Duodenal mucosa (tissue), 2 donors: ENCODE data around the gene PTN.
"Not testable (repeated sequence)": the region's sequence is repeated elsewhere in the genome, so short reads cannot be mapped to it uniquely, and the experiment has no call there.

ENCODE experiments used
- H3K27ac ChIP-seq: one replicate; pipeline ENCODE4 v1.7.0; 2013; ENCODE audit warnings: low read depth, low read length
- H3K27me3 ChIP-seq, 2 donors: one replicate each; pipeline ENCODE4 v1.7.0; 2013; ENCODE audit warnings: low read length in 2 of 2, control low read depth in 1 of 2; ENCODE audit not compliant: insufficient read depth in 2 of 2, control insufficient read depth in 1 of 2
- H3K36me3 ChIP-seq, 2 donors: one replicate each; pipeline ENCODE4 v1.7.0; 2013; ENCODE audit warnings: low read length in 2 of 2, control low read depth in 1 of 2; ENCODE audit not compliant: insufficient read depth in 2 of 2, control insufficient read depth in 1 of 2
- H3K4me1 ChIP-seq, 2 donors: one replicate each; pipeline ENCODE4 v1.7.0; 2013; ENCODE audit warnings: low read length in 2 of 2, control low read depth in 1 of 2; ENCODE audit not compliant: insufficient read depth in 2 of 2, control insufficient read depth in 1 of 2
- H3K4me3 ChIP-seq, 2 donors: one replicate each; pipeline ENCODE4 v1.7.0; 2013; ENCODE audit warnings: low read length in 2 of 2, low read depth in 1 of 2
- H3K9ac ChIP-seq, 2 donors: one replicate each; pipeline ENCODE4 v1.7.0; 2013; ENCODE audit warnings: low read length in 2 of 2, low read depth in 1 of 2
- H3K9me3 ChIP-seq, 2 donors: one replicate each; pipeline ENCODE4 v1.7.0; 2013; ENCODE audit warnings: low read length in 2 of 2, control low read depth in 1 of 2; ENCODE audit not compliant: control insufficient read depth in 1 of 2

PTN gene

DNA sequence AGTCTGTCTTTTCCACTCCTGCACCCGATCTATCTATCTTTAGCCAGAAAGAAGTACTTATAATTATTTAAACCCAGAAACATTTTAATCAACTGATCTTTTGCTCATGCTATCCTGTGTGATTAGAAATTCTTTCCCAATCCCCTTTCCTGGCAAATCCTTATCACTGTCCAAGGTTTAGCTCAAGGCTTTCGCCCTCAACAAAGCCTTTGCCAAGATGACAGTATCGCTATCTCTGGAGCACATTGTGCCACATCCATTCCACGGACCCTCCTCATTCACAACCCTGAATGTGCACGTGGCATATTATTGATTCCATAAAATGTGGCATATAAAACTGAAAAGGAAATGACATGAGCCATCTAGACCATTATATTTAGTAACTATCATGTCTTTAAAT lies 71.3 kb downstream of the PTN start:
- H3K9me3 ChIP-seq = peaks cover 0 to 2% of the 10 kb centered on the region in 2 donors
- H3K9ac ChIP-seq = no peak overlapping the region
- H3K27me3 ChIP-seq = no peaks in the 10 kb centered on the region
- H3K4me1 ChIP-seq = no peaks in the 10 kb centered on the region
- no peak overlapping the region for H3K27ac ChIP-seq
- no peak overlapping the region for H3K4me3 ChIP-seq
- H3K36me3 ChIP-seq = no peaks in the 10 kb centered on the region

DNA sequence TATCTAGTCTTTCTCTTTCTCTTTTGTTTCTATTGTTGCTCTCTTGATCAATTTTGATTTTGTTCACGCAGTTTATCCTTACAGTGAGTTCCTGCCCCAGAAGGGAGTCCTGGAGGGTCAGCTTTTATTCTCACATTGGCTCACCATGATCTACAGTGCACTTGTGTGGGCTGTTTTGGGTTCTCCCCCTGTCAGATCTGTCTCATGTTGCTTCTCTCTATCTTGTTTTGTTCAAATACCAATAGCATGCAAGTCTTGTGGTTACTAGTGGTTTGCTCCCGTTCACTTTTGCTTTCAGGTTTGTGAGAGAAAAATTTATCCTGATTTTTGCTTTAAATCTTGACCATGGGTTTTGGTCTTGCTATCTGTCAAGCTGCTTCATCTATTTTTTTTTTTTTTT lies 74.3 kb downstream of the PTN start:
- H3K27ac ChIP-seq = no peak overlapping the region
- H3K9me3 ChIP-seq = peaks cover 4 to 5% of the 10 kb centered on the region in 2 donors
- no peak overlapping the region for H3K4me3 ChIP-seq
- no peaks in the 10 kb centered on the region for H3K36me3 ChIP-seq
- no peaks in the 10 kb centered on the region for H3K4me1 ChIP-seq
- H3K9ac ChIP-seq = no peak overlapping the region
- no peaks in the 10 kb centered on the region for H3K27me3 ChIP-seq

DNA sequence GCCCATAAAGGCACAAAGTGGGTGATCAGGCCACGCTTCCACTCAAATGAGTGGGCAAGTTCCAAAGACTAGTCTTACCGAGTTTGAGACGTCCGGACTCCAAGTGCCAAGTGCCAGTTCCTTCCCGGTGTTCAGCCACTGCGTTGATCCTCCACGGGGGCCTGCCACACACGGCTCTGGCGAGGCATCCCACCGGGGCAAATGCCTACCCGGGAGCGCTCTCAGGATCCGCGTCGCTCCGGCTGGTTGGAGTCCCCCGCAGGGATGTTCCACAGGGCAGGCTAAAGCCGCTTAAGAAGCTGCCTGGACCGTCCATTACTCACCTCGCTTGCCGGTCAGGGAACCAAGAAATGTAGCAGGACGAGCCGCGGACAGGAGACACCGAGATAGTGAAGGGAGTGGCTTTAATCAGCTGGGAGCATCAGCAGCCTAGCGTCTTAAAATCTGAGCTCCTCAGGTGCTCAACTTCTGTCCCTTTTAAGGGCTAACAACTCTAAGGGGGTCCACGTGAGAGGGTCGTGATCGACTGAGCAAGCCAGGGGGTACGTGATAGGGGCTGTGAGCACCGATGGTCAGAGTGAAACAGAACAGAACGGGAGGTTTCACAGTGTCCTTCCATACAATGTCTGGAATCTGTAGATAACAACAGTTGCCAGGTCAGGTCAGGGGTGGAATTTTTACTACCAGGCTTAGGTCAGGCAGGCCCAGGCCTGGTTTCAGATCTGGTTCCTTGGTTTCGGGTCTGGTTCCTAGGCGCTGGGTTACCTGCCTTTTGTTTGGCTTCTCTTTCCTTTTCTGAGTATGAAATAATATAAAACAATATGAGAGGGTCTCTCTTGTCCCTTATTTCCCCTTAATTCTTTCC lies 75.3 kb downstream of the PTN start:
- H3K27ac ChIP-seq, H3K9me3 ChIP-seq: not testable (repeated sequence)

DNA sequence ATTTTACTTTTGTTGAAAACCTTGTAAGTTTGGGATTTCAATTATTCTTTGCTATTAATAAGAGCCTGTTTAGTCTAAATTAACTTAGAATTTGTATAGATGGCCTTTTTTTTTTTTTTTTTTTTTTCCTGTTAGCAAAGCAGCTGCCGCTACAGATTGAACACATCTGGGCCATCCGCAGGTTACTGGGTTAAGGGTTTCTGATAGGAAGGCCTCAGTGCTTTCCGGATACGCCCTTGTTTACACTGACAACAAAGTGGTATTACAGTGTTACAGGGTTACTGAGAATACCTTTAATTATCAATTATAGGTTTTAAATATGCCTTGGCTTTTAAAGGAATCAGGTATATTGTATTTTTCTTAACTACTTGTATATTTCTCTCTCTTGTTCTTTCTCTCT lies 76.8 kb downstream of the PTN start:
- H3K36me3 ChIP-seq = no peaks in the 10 kb centered on the region
- H3K27ac ChIP-seq = no peak overlapping the region
- H3K9ac ChIP-seq = no peak overlapping the region
- peaks cover 7 to 10% of the 10 kb centered on the region in 2 donors for H3K9me3 ChIP-seq
- no peaks in the 10 kb centered on the region for H3K27me3 ChIP-seq
- no peaks in the 10 kb centered on the region for H3K4me1 ChIP-seq
- H3K4me3 ChIP-seq = no peak overlapping the region

More for the DNA sequence above, 75.3 kb downstream of the PTN start:
- not testable (repeated sequence) for H3K27me3 ChIP-seq, H3K36me3 ChIP-seq, H3K4me1 ChIP-seq, H3K9ac ChIP-seq, H3K4me3 ChIP-seq

DNA sequence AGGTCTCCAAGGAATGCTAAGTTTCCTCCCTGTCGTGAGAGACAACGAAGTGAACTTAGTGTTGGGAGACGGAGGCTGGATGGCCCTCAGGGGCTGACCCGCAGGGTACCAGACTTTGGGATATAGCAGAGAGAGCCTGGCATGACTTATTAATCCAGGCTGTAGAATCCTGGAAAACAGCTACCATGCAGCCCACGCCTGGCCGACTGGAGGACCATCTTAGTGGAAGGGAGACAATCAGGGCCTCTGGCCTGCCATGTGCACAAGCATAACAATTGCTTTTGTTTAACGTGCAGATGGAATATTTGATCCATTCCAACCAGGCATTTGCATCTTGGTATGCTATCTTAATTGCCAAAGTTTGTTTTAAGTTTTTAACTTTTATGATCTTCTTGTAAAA lies 78.1 kb downstream of the PTN start:
- H3K27me3 ChIP-seq, H3K4me3 ChIP-seq, H3K27ac ChIP-seq, H3K9ac ChIP-seq, H3K4me1 ChIP-seq, H3K36me3 ChIP-seq: not testable (repeated sequence)
- peaks cover 7 to 13% of the 10 kb centered on the region in 2 donors for H3K9me3 ChIP-seq

DNA sequence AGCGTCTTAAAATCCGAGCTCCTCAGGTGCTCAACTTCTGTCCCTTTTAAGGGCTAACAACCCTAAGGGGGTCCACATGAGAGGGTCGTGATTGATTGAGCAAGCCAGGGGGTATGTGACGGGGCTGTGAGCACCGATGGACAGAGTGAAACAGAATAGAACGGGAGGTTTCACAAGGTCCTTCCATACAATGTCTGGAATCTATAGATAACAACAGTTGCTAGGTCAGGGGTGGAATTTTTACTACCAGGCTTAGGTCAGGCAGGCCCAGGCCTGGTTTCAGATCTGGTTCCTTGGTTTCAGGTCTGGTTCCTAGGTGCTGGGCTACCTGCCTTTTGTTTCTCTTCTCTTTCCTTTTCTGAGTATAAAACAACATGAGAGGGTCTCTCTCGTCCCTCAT lies 80.9 kb downstream of the PTN start:
- Histone ChIP-seq H3K4me1 (no peaks in the 10 kb centered on the region), H3K36me3 (no peaks in the 10 kb centered on the region), H3K9me3 (peaks cover 7 to 19% of the 10 kb centered on the region in 2 donors), H3K27ac (no peak overlapping the region), H3K27me3 (no peaks in the 10 kb centered on the region), H3K9ac (no peak overlapping the region), H3K4me3 (no peak overlapping the region)

DNA sequence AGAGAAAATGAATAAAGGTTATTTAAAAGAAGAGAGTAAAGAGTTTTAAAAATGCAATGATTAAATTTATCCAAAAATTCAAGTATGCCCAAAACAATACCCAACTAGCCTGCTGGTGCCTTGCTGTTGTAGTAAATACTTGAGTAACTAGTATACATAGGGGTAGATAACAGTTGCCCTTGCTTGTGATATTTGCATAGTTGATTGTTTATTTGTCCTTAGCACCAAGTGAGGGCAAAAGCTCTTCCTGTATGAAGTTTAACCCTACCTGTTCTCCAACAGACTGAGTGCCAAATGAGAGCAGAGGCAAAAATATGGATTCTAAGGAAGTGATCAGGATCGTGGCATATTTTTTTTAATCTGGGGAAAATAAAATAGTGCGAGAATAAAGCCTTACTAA lies 85.0 kb downstream of the PTN start:
- Histone ChIP-seq H3K36me3 (no peaks in the 10 kb centered on the region), H3K9me3 (peaks cover 4 to 15% of the 10 kb centered on the region in 2 donors), H3K27ac (no peak overlapping the region), H3K4me3 (no peak overlapping the region), H3K27me3 (no peaks in the 10 kb centered on the region), H3K9ac (no peak overlapping the region), H3K4me1 (no peaks in the 10 kb centered on the region)

DNA sequence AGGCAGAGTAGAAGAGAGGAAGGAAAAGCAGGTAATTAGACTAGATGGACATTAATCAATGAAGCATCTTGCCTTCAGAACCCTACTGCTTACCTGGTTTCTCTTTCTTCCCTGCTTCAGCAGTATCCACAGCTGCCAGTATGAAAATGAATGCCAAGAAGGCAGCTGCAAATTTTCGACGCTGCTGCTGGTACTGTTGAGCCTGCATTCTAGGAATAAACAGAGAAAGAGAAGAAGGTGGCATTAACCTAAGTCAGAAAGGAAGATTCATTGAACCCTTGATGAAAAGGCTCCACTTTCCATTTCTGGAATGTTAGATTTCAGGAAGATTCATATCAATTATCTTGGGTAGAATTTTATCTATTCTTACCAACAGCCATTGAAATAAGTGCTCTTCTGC lies 88.8 kb downstream of the PTN start:
- H3K27me3 ChIP-seq = no peaks in the 10 kb centered on the region
- peaks cover 0 to 5% of the 10 kb centered on the region in 2 donors for H3K9me3 ChIP-seq
- H3K27ac ChIP-seq = no peak overlapping the region
- H3K4me3 ChIP-seq = no peak overlapping the region
- no peak overlapping the region for H3K9ac ChIP-seq
- H3K36me3 ChIP-seq = no peaks in the 10 kb centered on the region
- no peaks in the 10 kb centered on the region for H3K4me1 ChIP-seq

DNA sequence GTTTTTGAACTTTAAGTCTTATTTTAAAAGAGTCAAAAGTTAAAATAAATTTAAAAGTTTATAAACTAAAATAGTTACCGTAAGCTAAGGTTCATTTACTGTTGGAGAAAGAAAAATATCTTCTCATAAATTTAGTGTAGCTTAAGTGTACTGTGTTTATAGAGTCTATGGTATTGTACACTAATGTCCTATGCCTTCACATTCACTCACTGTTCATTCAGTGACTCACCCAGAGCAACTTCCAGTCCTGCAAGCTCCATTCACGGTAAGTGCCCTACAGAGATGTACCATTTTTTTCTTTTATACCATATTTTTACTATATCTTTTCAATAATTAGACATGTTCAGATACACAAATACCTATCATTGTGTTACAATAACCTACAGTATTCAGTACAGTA lies 97.6 kb downstream of the PTN start:
- no peak overlapping the region for H3K9ac ChIP-seq
- H3K27me3 ChIP-seq = no peaks in the 10 kb centered on the region
- H3K9me3 ChIP-seq = peaks cover 0 to 3% of the 10 kb centered on the region in 2 donors
- no peak overlapping the region for H3K4me3 ChIP-seq
- H3K36me3 ChIP-seq = no peaks in the 10 kb centered on the region
- no peak overlapping the region for H3K27ac ChIP-seq
- H3K4me1 ChIP-seq = no peaks in the 10 kb centered on the region

DNA sequence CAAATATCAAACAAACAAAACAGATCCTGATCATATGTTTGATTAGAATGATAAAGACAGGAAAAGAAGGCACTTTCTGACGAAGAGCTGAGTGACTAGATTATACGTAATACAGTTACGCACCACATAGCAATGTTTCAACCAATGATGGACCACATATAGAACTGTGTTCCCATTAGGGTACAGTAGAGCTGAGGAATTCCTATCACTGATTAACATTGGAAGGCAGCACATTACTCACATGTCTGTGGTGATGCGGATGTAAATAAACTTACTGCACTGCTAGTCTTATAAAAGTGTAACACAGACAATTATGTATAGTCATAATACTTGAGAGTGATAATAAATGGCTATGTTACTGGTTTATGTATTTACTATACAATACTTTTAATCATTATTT lies 98.3 kb downstream of the PTN start:
- Histone ChIP-seq H3K9ac (no peak overlapping the region), H3K9me3 (peaks cover 0 to 3% of the 10 kb centered on the region in 2 donors), H3K36me3 (no peaks in the 10 kb centered on the region), H3K4me3 (no peak overlapping the region), H3K4me1 (no peaks in the 10 kb centered on the region), H3K27ac (no peak overlapping the region), H3K27me3 (no peaks in the 10 kb centered on the region)
